Activated CD8-positive, alpha-beta memory T cell treated with anti-CD3 and anti-CD28 coated beads for 24 hours (primary cell): ENCODE results near the gene SLC10A1.

Experiments used
- DNase-seq: peaks from one replicate; pipeline ENCODE4 v3.0.0-alpha.2; 2020

Gene SLC10A1

DNA sequence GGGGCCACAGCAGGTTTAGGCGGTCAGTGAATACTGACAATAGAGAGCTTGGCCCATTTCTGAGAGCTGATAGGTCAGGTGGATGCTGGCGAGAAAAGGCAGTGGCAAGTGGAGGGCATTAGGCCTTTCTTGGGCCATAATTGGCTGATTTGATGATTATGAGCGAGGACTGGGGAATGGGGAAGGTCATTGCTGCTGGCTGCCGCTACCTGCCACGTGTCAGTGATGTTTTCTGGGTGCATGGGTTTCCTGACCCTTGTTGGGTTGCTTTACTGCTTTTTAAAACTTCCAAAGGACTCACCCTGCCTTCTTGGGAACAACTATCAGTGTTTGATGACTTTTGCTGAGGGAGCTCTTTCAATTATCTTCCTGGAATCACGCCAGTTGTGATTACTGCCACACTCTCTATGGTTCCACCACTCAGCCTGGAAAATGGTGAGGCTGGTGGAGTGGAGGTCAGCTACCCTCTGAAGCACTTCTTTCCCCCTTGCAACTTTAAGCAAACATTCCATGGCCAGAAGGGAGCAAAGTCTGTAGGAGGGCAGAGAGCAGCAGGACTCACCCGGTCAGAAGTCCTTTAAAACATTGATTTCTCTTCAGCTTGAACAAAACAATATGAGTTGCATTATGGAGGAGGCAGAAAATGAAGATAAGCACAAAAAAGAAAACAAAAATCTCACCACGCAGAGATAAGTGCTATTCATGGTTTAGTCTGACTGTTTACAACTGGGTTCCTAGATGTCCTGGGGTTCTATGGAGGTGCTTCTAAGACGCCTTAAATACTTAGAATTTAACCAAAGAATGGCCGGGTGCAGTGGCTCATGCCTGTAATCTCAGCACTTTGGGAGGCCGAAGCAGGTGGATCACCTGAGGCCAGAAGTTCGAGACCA lies 12.1 kb upstream of the SLC10A1 start:
- DNase-seq, result no peak

DNA sequence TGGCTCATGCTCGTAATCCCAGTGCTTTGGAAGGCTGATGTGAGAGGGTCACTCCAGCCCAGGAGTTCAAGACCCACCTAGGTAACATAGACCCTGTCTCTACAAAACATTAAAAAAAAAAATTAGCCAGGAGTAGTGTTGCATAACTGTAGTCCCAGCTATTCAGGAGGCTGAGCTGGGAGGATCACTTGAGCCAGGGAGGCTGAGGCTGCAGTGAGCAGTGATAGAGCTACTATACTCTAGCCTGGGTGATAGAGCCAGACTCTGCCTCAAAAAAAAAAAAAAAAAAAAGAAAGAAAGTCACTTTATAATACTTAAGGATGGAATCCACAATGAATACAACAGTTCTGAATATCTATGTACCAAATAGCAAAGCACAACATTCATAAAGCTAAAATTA lies 10.2 kb upstream of the SLC10A1 start:
- DNase-seq, result no peak

DNA sequence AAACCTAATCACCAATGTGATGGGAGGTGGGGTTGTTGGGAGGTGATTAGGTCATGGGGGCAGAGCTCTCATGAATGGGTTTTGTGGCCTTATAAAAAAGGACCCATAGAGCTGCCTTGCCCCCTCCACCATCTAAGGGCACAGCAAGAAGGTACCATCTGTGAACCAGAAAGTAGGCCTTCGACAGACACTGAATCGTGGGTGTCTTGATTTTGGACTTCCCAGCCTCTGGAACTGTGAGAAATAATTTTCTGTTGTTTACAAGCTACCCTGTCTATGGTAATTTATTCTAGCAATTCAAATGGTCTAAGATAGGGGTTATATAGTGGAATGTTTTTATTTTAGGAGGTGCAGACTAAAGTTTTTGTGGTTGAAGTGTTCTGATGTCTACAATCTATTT lies 7.9 kb upstream of the SLC10A1 start:
- no peak for DNase-seq

DNA sequence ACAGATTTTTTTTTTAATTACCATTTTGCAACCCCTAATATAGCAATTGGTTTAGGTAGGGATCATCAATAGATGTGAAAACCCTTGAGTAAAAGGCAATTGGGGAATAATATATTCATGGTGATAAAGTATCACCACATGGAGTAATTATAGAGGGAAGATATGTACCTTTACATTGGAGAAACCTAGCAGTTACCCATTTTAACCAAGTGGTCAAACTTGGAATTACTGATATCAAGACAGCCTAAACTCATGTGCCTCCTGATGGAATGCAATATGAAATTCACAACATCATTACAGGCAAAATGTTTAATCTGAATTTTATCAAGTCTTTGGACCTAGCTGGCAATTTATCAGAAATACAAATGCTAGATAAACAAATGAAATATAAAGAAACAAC lies 6.7 kb upstream of the SLC10A1 start:
- DNase-seq, result no peak

DNA sequence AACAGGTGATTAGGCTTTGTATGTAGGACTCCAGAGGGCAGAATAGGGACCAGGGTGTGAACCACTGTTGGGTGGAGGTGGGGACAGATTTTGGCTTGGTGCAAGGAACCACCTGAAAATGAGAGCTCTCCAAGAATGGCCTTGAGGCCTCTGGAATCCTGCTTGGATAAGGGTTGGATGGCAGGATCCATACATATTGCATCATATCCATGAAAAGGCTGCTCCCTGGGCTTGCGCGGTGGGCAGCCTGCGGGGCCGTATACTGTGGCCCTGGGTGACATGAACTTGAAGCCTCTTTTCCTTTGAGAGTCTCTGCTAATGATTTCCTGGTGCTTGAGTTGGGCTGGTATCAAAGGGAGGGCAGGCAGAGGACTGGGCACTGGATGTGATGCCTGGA lies 1.3 kb upstream of the SLC10A1 start:
- DNase-seq, result no peak

DNA sequence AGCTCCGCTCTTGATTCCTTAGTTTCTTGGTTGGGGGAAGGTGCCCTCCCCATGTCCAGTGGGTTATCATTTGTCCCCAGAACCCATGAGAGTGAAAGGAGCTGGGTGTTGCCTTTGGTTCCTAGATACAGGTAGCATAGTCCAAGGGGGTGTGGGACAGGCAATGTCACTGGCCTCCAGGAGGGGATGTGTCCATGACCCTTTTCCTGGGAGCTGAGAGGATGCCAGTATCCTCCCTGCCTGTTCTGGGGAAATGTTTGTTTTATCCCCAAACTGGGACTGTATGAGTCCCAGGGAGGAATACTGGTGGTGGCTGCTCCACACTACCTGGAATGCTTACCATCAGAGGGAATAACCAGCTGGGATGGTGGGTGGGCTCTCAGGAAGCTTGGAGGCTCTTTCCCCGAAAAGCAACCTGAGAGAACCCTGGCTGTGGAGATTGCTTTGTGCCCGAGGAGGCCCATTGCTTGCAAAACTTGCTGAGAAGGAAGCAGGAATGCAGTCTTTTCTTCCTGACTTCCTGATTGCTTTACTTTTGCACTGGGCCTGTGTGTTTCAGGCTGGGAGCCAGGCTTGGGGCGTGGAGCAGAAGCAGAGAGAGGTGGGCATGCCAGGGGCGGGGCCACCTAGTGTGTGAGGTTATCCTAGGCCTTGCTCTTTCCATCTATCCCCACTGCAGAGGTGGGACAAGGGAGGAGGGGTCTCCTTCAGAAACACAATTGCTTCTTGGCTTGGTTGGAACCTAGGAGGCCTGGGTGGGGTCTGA lies 715 bp upstream of the SLC10A1 start:
- no peak for DNase-seq

DNA sequence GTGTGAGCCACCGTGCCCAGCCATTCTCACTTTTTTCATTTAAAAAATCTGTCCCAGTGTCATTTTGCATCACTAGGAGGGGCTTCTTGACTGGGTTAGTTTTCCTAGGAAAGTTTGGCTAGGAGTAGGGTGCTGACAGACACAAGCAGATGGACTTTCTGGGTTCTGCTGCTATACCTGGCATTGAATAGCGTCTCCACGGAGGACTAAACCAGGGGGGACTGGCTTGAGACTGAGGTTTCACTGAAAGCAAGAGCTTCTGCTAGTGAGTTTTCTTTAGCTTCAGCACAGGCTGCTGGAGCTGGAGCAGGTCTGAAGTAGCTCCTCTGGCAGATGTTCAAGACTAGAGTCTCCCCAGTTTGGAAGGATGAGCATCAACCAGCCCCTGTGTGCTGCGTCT lies 1.4 kb downstream of the SLC10A1 start:
- DNase-seq, result no peak

DNA sequence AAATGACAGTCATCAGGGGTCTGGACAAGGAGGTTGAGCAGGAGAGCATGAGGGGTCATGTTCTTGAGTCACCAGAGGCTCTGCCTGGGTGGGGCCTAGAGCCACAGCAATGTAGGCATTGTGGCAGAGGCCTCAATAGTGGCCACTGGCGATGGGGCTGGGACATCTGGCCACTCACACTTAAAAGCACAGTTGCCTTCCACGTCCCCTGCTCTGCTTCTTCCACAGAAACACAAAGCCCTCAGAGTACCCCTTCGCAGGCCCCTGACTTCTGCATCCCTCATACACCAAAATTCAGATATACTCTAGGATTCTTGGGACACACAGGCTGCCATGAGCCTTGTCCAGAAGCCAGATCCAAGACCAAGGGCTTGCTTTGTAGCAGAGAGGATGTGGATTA lies 2.2 kb downstream of the SLC10A1 start:
- no peak for DNase-seq

DNA sequence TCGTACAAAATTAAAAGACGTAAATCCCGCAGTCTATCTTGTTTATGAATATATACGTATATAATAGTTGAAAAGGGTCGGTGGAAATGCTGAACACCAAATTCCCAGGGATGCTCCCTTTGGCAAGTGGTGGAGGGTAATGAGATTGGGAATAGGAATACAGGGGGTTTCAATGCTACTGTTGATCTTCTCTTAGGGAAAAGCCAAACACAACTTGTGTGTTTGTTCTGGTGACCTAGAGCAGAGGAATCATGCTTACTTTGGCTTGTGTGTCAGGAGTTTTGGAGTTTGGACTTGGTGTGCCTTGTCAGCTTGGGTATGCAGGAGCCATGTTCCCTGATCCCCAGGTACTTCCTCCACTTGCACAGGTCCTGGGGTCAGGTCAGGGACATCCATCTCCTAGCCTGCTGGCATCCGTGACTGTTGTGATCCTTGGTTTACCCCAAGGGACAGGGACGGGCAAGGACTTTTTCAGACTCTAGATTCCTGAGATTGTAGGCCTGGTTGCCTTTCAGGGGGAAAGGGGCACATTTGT lies 4.1 kb downstream of the SLC10A1 start:
- DNase-seq, result no peak

DNA sequence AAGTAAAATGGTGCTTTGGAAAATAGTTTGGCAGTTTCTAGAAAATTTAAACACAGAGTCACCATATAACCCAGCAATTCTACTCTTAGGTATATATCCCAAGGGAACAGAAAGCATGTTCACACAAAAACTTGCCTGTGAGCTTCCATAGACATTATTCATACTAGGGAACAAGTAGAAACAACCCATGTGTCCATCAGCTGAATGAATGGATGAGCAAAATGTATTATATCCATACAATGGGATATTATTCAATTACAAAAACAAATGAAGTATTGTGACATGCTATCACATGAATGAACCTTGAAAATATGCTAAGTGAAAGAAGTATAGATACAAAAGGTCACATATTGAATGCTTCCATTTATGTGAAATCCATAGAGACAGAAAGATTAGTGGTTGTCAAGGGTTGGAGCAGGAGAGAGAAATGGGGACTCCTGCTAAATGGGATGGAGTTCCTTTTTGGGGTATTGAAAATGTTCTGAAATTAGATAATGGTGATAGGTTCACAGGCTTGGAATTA lies 7.9 kb downstream of the SLC10A1 start:
- no peak for DNase-seq

DNA sequence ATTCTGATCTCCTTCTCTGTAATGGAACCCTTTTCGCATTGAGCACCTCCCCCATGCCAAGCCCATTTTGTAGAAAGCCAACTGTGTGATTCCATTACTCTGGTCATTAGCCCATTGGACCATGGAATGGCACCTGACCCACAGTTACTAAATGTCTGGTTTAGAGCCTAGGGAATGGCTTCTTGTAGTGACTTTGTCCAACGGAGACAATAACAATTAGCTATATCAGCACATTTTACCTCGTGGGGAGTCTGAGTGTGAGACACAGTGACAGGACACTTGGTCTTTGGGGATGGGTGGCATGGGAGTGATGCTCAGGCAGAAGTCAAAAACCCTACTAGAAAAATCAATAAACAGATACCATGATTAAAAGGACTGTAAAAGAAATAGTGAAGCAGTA lies 10.4 kb downstream of the SLC10A1 start:
- DNase-seq, result no peak

DNA sequence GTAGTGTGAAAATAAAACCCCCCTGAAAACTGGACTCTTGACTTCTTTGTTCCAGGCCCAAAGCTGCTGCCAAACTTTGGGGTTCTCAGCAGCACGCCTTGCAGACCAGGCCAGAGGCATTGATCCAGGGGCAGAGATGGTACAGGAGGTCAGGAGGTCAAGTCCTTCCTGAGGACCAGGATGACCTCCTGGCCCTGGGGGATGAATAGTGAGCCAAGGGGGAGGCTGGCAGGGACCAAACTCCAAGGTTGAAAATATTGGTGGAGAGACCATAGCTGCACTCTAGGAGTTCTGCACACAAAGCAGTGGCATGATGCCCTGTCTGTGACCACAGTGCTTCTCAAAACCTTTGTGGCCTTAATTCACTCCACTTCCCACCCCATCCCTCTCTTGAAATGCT lies 12.1 kb downstream of the SLC10A1 start:
- DNase-seq, result no peak

DNA sequence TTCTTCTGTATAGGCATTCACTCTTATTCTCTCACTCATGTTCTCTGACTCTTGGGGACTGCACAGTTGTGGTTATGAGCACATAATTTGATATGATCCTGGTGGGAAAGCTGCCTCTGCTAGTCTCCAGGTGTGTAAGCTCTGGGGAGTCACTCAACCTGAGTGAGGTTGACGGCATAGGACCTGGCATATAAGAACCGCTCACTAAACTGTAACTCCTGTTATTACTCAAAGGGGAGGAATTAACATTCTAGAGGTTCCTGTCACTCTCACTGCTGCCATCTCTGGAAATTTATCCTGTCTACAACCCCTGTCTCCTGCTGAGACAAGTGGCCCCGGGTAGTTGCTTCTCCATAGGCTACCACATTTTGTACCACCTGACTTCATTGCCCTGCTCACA lies 16.1 kb downstream of the SLC10A1 start:
- no peak for DNase-seq

DNA sequence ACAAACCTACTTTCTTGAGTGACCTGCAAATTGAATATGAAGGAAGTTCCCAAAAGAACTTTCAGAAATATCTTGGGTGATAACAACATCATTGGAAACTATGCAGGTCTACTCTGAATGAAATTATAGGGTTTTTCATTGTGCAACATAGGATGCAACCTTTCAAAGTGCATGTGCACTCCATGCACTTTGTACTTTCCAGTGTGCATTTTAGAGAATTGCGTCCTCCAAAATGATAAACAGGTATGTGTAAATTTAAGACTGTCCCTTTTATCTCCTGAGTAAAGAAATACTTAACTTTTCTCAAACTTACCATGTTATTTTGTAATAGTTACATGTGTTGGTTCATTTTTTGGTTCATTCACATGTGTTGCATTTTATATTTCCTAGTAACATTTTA lies 16.9 kb downstream of the SLC10A1 start:
- DNase-seq, result no peak

DNA sequence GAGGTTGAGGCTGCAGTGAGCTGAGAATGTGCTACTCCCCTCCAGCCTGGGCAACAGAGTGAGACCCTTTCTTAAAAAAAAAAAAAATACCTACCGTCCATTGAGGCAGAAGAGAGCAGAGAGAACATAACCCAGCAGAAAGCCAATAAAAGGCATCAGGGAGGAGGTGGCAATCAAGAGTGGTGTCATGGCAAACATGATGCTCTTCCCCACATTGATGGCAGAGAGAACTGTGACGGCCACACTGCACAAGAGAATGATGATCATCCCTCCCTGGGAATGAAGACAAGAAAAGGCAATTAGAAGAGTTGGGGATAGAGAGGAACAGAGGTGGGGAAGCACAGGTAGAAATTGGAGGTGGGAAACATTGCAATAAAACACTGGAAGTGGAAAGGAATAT lies 18.0 kb downstream of the SLC10A1 start:
- DNase-seq, result no peak

DNA sequence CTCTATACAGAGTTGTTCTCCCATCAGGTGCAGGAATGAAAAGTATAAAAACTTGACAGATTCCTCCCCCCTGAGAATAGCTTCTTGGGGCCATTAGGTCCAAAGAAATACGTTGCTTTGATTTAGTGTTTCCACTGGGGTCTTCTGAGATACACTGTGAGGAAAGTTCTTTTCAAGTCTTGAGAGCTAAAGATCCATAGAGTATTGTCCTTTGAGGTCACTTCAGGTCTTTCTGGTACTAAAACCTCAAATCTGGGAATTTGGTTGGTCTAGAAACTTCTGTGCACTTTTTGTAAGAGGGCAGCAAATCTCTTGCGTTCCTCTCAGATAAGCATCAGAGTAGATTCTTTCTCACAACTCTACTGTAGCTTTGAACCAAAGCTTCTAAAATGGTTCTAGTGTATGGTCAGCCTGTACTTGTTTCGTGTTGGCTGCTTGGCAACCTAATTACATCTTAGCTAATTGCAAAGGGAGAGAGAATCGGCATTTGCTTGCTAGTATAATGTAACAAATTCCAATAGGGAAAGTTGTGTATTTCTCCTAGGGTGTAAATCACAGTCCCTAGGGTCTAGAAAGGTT lies 20.1 kb downstream of the SLC10A1 start:
- DNase-seq, result no peak

DNA sequence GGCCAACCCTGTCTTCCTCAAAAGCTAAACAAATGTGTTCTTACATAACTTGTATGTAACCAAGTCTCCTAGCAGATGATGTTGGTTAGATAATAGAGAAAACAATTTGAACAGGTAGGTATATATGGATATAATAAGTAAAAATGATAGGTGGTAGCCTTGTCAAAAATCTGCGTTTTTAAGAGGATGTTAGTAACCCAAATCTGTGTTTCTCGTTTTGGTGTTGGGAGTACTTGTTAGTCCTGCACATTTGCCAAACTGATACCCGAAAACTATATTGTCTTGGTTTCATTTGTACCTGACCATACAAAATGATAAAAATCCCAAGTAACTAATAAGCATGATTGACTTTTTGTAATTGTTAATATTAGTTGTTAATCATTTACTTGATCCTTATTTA lies 22.0 kb downstream of the SLC10A1 start:
- DNase-seq, result no peak

DNA sequence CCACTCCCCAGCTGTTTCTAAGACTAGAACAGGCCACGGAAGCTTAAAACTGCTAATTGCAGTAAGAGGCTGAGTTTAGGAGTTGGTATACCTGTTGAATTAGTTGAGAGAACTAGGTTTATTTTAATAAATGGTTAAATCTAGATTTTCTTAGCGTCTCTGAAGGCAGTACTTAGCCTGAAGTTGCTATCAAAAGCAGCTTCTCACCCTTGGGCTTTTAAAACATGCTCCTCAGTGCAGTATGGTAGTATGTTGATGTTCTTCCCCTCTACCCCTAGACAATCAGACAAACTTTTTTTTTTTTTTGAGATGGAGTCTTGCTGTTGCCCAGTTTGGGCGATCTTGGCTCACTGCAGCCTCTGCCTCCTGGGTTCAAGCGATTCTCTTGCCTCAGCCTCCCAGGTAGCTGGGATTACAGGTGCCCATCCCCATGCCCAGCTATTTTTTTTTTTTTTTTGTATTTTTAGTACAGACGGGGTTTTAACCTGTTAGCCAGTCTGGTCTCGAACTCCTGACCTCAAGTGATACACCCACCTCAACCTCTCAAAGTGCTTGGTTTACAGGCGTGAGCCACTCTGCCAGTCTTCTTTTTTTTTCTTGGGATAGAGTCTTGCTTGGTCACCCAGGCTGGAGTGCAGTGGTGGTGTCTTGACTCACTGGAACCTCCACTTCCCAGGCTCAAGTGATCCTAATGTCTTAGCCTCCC lies 23.3 kb downstream of the SLC10A1 start:
- DNase-seq, result peak; percentile 44

DNA sequence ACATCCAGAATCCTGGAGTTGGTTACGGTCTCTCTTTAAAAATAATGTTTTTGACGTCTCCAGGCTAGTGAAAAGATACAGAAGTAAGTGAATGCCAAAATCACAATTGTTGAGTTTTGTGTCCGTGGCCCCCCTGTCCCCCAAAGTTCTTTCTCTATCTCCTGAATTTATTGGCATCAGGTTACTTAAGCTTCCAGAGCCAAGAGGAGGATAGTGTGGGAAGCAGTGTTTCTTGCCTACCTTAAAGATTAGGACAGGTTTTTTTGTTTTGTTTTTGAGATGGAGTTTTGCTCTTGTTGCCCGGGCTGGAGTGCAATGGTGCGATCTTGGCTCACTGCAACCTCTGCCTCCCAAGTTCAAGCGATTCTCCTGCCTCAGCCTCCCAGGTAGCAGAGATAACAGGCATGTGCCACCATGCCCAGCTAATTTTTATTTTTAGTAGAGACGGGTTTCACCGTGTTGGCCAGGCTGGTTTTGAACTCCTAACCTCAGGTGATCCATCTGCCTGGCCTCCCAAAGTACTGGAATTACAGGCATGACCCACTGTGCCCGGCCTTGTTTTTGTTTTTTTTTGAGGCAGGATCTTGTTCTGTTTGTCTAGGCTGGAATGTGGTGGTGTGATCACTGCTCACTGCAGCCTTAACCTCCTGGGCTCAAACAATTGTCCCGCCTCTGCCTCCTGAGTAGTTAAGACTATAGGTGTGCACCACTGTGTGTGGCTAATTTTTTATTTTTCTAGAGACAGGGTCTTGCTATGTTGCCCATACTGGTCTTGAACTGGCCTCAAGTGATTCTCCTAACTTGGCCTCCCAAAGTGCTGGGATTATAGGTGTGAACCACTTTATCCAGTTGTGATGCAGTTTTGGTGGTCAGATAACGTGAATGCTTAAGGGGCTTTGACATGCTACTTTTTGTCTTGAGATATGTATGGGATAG lies 24.7 kb downstream of the SLC10A1 start:
- no peak for DNase-seq

DNA sequence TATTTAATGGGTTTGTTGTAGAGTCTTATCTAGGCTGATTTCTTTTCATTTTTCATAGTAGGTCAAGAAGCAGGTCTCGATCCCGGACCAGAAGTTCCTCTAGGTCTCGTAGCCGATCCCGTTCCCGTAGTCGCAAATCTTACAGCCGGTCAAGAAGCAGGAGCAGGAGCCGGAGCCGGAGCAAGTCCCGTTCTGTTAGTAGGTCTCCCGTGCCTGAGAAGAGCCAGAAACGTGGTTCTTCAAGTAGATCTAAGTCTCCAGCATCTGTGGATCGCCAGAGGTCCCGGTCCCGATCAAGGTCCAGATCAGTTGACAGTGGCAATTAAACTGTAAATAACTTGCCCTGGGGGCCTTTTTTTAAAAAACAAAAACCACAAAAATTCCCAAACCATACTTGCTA lies 25.9 kb downstream of the SLC10A1 start:
- DNase-seq, result no peak

DNA sequence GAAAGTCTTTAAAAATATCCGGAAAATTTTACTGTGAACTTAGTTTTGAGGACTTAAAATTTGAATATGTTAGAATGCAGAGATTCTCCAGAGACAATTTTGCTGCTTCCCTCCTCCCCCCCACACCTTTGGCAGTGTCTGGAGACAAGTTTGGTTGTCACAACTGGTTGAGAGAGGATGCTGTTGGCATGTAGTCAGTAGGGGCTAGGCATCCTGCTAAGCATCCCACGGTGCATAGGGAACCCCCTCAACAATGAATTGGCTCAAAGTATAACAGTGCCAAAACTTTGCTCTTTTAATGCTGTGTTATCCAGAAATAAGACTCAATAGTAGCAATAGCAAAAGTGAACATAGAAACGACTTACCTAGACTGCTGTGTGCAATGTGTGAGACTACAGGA lies 26.5 kb downstream of the SLC10A1 start:
- DNase-seq, result no peak

DNA sequence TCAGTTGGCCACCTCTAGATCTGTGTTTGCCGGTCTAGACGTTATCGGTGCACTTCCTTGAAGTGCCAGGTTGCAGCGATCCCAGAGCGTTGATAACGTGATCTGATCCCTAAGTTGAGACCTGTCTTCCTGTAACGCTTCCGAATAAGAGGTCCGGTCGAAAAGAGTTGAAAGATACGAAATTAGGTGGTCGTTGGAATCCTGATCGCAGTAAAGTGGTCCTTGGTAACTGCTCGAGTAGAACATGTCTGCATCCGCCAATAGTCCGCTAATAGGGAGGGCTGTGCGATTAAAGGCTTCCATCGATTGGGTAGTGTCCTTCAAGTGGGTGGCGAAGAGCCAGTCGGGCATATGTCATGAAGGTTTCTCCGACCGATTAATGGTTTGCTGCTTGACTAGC lies 27.4 kb downstream of the SLC10A1 start:
- DNase-seq, result no peak
